ENCODE measurements around the gene NGFR. TPM values are rescaled to one million over a fixed set of nuclear protein-coding genes. Genes with fewer than 3 reads are reported as not detected.

Gene NGFR
- polyA plus RNA-seq, 1 experiment, result not detected

DNA sequence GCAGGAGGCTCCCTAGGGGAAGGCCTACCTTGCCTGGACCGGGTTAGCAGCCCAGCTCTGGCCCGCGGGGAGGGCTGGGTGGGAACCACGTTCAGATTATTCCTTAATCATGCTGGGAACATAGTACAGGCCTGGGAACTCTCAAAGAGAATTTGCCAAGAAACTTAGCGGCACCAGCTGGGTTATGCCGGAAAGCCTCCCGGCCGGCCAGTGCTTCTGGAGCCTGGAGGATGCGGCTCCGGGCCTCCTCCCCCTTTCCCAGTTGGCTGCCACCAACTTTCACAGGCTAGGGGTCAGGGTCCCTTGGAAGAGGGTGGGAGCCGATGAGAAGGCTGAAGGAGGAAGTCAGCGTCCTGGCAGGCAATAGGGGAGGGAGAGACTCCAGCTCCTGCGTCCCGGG is 10.8 kb downstream of the NGFR start:
- POLR2A ChIA-PET, result no interaction called here
- H3K27ac ChIP-seq (ENCODE audit: low read depth, low read length), result no peak overlapping the region
- DNase-seq (ENCODE audit: low read depth, low spot score), result no peak
- H3K4me3 ChIP-seq (ENCODE audit: low read depth, low read length), result no peak overlapping the region
- H3K9me3 ChIP-seq (ENCODE audit: control insufficient read depth, insufficient read depth, low read length), result no peaks in the 10 kb centered on the region; the same call in 1 of the 2 replicates
- peaks cover 64% of the 10 kb centered on the region for H3K27me3 ChIP-seq (ENCODE audit: control insufficient read depth, insufficient read depth, low read length)
- no peak for TF ChIP-seq CTCF (IDR thresholded peaks at IDR 0.05; ENCODE audit: low read depth, low read length)
- CTCF ChIA-PET, result interaction anchor here (0.9 kb wide), 1 partner anchor 10 kb away, joined by 10 read pairs; no protein-coding TSS in a partner anchor

DNA sequence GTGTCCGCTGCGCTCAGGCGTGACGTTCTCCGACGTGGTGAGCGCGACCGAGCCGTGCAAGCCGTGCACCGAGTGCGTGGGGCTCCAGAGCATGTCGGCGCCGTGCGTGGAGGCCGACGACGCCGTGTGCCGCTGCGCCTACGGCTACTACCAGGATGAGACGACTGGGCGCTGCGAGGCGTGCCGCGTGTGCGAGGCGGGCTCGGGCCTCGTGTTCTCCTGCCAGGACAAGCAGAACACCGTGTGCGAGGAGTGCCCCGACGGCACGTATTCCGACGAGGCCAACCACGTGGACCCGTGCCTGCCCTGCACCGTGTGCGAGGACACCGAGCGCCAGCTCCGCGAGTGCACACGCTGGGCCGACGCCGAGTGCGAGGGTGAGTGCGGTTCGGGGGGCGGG is 11.2 kb downstream of the NGFR start:
- CTCF ChIA-PET, result no interaction called here
- no peak for TF ChIP-seq CTCF (IDR thresholded peaks at IDR 0.05; ENCODE audit: low read depth, low read length)
- DNase-seq (ENCODE audit: low read depth, low spot score), result no peak
- POLR2A ChIA-PET, result no interaction called here
- Histone ChIP-seq H3K27ac (ENCODE audit: low read depth, low read length) (no peak overlapping the region), H3K27me3 (ENCODE audit: control insufficient read depth, insufficient read depth, low read length) (peaks cover 62% of the 10 kb centered on the region), H3K4me3 (ENCODE audit: low read depth, low read length) (no peak overlapping the region), H3K9me3 (ENCODE audit: control insufficient read depth, insufficient read depth, low read length) (no peaks in the 10 kb centered on the region; the same call in 1 of the 2 replicates)

DNA sequence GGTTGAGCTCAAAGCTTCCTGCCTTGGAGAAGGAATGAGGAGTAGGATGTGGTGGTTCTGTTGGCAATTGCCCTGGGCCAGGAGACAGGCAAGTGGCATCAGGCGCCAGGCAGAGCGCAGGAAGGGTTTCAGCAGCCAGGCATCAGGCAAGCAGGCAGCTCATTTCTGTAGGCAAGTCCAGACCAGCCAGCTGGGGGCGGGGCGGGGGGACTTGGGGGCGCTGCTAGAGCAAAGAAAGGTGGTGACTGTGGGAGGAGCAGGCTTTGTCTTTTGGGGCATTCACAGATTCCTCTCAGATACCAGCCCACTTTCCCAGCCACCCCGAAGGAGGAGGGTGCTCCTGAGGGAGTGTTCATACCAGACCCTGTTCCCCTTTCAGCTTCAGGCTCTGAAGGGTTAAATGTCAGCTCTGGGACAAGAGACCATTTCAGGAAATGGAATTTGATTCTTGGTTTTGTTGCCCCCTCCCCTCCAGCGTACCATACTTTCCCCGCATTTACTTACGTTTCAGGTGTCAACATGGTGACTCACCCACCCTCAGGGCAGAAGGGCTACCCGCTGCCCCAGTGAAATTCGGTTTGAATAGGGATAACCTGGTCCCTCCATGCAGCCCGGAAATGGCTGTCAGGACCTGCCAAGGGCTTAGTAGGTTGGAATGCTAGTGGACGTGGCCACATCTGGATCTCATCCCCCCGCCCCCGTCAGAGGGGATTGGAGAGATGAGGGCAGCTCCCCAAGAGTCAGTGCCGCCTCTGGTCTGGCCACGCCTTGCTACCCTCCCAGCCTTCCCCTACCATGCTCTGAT is 13.2 kb downstream of the NGFR start:
- POLR2A ChIA-PET, result no interaction called here
- CTCF ChIA-PET, result interaction anchor here (1.4 kb wide), 1 partner anchor 12 kb away, joined by 5 read pairs; no protein-coding TSS in a partner anchor
- no peak for DNase-seq (ENCODE audit: low read depth, low spot score)

GRCh38 chr17:49508866-49509587 is 13.9 kb downstream of the NGFR start:
- H3K27me3 ChIP-seq (ENCODE audit: control insufficient read depth, insufficient read depth, low read length), result peaks cover 56% of the 10 kb centered on the region
- no peak for TF ChIP-seq CTCF (IDR thresholded peaks at IDR 0.05; ENCODE audit: low read depth, low read length)
- DNase-seq (ENCODE audit: low read depth, low spot score), result no peak
- H3K27ac ChIP-seq (ENCODE audit: low read depth, low read length), result no peak overlapping the region
- POLR2A ChIA-PET, result no interaction called here
- H3K9me3 ChIP-seq (ENCODE audit: control insufficient read depth, insufficient read depth, low read length), result no peaks in the 10 kb centered on the region
- H3K4me3 ChIP-seq (ENCODE audit: low read depth, low read length), result no peak overlapping the region
- CTCF ChIA-PET, result interaction anchor here (1.1 to 2.2 kb wide), 3 partner anchors 13 to 47 kb away, joined by 3 to 9 read pairs (median 5); no protein-coding TSS in a partner anchor

More for the DNA sequence above, 13.2 kb downstream of the NGFR start:
- H3K4me3 ChIP-seq (ENCODE audit: low read depth, low read length), result no peak overlapping the region
- peaks cover 64% of the 10 kb centered on the region for H3K27me3 ChIP-seq (ENCODE audit: control insufficient read depth, insufficient read depth, low read length)
- H3K9me3 ChIP-seq (ENCODE audit: control insufficient read depth, insufficient read depth, low read length), result no peaks in the 10 kb centered on the region; the same call in 1 of the 2 replicates
- TF ChIP-seq CTCF (IDR thresholded peaks at IDR 0.05; ENCODE audit: low read depth, low read length), result no peak
- no peak overlapping the region for H3K27ac ChIP-seq (ENCODE audit: low read depth, low read length)

DNA sequence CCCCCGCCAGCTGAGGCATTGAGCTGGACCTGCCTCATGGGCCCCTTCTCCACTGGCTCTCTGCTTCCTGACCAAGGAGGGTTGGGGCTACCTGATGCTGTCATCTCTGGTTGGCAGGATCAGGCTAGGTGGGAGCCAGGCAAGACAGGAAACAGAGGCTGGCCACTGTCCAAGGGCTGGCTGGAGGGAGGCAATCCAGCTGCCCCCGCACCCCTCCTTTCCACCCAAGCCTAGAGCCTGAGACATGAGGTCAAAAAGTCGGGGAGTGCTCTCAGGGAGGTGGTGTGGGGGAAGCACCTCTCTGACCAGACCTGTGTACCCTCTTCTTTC is 14.5 kb downstream of the NGFR start:
- Histone ChIP-seq H3K27me3 (ENCODE audit: control insufficient read depth, insufficient read depth, low read length) (peaks cover 55% of the 10 kb centered on the region), H3K9me3 (ENCODE audit: control insufficient read depth, insufficient read depth, low read length) (no peaks in the 10 kb centered on the region), H3K4me3 (ENCODE audit: low read depth, low read length) (no peak overlapping the region), H3K27ac (ENCODE audit: low read depth, low read length) (no peak overlapping the region)
- no peak for TF ChIP-seq CTCF (IDR thresholded peaks at IDR 0.05; ENCODE audit: low read depth, low read length)
- ChIA-PET POLR2A (no interaction called here), CTCF (interaction anchor here (1.1 to 2.2 kb wide), 2 partner anchors 13 to 47 kb away, joined by 3 to 9 read pairs; no protein-coding TSS in a partner anchor)
- DNase-seq (ENCODE audit: low read depth, low spot score), result no peak
